GM10847 (cell line): ENCODE measurements around the gene SLC12A7.

Source experiments
- POLR2A ChIP-seq: IDR thresholded peaks from 2 replicates; pipeline ENCODE4 v1.6.1; 2011; ENCODE audit not compliant: insufficient read length; ENCODE audit errors: extremely low read depth

The SLC12A7 gene

DNA sequence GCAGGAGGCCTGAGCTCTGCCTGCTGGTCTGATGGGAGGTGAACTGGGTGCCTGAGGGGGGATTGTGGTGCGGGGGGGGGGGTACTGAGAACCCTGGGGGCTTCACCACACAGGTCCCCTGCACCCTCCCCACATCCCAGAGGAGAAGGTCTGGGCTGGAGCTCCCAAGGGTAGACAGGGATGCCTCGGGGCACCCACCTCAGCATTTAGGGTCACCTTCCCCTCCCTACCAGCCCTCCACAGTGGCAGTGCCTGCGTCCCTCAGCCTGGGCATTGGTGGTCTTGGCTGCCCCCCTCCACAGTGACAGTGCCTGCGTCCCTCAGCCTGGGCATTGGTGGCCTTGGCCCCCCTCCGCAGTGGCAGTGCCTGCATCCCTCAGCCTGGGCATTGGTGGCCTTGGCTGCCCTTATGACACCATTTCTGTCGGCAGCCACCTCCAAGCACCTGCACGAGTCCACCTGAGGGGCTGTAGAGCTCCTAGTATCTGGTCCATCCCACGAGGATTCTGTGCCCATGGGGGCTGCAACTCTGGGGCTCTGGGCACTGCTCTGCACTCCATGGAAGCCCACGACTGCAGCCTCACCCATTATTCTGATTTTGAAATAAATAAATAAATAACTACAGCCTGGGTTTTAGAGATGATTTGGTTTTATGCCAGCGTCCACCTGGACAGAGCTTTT lies 81.8 kb downstream of the SLC12A7 start:
- TF ChIP-seq POLR2A, result no peak

DNA sequence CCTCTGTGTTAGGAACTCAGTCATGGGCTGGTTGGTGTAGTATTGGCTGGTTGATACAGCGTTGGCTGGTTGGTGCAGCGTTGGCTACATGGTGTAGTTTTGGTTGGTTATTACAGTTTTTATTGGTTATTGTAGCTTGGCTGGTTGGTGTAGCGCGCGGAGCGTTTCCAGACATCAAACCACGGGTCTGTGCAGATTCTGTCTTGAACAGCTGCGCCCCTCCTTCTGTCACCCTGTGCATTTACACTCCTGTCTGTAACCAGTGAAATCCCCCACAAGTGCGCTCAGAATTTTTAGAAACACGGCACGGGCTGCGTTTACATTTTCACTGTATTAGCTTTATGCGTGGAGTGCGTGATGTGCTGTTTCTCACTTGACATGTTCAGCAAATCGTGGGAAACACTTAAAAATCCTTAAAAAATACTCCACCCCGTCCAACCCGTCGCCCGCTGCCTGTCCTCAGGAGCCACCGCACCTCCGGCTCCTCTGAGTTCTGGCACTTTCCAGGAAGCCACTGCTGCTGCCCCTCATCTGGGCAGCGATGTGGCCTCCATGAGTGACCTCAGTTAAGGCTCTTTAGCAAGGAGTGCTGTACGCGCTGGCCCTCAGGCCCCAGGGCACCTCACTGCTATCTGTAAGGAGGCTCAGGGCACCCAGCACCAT lies 82.5 kb downstream of the SLC12A7 start:
- TF ChIP-seq POLR2A, result no peak

DNA sequence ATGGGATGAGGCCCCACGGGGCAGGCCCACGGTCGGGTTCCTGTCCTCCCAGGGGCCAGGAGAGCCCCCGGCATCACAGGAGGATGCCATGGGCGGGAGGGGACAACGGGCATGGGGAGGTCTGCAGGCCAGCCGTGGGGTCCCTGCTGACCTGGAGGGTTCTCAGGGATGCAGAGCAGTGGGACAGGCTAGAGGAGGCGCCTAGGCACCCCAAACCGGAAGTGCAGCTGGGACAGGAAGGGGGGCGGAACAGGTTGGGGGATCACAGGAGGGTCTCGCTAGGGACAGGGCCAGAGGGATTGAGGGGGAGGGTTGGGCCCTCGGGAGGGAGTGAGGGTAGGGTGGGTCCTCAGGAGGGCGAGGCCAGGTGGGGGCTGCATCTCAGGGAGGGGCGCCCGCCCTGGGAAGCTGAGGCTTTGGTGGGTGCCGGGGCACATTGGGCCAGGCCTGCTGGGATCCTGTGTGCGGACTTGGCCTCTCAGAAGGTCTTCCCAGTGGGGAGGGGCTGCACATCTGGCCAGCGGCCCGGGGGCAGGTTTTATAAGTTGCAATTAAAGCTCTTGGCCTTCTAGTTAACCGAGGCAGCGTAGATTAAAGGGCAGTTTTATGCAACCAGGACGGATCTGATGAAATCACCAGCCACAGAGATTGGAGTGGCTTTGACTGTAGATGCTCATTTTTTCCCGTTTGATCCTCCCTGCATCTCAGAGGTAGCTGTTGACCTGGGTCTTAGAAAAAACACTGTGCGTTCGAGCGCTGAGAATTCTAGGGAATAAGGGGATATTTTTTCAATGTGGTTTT lies 83.2 kb downstream of the SLC12A7 start:
- TF ChIP-seq POLR2A, result no peak

DNA sequence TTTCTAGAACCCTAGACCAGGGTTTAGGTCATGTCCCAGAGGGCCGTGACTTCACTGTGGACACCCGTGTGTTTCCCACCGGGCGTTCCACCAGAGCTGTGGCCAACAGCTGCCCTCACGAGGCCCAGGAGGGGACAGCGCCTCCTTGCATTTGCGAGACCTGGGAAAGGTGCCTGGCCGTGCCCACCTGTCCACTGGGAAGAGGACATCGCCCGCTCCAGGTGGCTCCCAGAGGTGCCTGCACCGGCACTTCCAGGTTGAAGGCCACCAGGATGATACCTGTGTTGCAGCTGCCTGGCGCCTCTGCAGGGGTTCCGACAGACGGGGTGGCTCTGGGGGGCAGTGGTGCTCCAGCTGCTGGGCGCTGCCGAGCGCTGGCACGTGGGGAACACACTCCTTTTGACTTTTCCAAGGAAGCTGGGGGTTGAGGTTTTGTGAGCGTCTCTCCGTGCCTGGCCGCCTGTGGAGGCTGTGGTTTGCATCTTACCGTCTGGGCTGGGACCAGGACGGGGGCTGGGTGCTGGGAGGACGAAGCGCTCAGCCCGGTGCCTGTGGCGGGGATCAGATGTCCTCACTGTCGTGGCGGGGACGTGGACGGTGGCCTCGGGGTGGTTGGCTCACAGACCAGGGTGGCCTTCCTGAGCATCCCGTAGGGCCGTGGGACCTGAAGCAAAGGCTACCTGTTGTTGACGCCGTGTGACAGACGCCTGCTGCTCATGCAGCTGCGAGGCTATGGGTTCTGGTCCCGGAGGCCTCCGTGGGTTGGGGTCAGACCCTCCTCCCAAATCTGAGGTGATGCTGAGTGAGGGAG lies 84.0 kb downstream of the SLC12A7 start:
- no peak for TF ChIP-seq POLR2A

DNA sequence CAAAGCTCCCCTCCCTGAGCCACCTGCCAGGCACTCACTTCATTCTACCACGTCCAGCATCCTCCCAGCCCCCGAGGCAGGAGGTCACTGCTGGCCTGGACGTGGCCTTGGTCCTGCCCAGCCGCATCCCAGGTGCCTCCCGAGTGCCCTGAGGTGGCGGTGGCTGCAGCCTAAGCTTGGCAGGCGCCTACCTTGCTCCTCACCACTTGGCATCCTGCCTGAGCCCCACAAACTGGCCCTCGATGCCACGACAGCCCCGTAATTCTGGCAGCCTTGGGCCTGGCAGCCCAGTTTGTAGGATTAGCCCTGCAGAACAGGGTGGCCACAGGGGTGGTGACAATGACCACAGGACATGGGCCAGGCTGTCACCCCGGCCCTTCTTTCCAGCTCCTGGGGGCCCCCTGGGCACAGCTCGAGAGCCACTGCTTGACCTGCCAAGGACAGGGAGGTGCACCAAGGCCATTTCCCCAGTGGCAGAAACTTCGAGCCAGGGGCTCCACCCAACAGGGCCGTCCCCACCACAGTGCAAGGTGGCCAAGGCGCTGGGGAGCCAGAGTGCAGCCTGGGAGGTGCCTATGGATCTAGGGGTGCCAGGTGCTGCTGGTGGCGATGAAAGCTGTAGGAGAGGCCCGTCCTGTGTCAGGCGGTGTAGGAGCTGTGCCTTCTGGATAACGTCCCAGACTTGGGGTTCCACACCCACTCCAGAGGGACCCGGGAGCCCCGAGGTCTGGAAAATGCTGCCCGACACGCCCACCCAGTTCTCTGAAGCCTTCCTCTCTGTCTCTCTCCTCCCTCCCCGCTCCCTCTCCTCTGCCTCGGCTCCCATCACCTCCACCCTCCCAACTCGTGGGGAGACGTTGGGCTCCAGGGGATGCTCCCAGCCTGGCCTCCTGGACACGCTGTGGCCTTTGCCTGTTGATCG lies 84.9 kb downstream of the SLC12A7 start:
- TF ChIP-seq POLR2A, result no peak

DNA sequence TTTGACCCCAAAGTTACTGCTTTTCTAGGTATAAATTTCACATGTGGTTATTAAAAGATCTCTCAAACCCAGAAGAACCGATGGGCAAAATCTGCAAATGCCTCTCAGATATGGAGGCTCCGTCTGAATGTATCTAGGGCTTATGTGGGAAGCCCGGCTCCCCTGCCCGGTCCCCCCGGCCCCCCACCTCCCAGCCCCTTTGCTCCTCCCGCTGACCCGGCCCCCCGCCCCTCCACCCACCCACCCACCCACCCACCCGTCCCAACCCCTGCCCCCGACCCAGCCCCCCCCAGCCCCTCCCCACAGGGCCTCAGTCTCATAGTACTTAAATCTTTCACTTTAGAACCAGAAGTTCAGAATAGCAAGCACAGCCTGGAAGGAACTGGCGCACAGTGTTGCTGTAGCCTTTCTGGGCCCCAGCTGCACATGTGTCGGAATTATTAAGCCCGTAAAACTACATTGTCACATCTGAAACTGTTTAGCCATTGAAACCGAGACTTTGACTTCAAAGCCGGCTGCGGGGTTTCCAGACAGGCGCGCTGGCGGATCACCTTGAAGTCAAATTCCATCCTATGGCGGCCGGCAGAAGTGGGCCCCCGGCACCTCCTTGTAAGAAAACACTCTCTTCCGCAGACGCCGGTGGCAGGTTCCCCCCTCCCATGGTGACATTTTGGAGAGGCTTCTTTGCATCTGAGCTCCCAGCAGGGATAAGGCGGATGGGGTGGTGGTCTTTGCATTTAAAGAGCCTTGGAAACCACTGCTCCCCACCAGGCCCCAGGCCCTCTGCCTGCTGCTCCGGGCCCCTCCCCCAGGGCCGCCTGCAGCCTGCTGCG lies 90.5 kb downstream of the SLC12A7 start:
- no peak for TF ChIP-seq POLR2A

GRCh38 chr5:1020452-1020961 lies 91.4 kb downstream of the SLC12A7 start:
- no peak for TF ChIP-seq POLR2A

DNA sequence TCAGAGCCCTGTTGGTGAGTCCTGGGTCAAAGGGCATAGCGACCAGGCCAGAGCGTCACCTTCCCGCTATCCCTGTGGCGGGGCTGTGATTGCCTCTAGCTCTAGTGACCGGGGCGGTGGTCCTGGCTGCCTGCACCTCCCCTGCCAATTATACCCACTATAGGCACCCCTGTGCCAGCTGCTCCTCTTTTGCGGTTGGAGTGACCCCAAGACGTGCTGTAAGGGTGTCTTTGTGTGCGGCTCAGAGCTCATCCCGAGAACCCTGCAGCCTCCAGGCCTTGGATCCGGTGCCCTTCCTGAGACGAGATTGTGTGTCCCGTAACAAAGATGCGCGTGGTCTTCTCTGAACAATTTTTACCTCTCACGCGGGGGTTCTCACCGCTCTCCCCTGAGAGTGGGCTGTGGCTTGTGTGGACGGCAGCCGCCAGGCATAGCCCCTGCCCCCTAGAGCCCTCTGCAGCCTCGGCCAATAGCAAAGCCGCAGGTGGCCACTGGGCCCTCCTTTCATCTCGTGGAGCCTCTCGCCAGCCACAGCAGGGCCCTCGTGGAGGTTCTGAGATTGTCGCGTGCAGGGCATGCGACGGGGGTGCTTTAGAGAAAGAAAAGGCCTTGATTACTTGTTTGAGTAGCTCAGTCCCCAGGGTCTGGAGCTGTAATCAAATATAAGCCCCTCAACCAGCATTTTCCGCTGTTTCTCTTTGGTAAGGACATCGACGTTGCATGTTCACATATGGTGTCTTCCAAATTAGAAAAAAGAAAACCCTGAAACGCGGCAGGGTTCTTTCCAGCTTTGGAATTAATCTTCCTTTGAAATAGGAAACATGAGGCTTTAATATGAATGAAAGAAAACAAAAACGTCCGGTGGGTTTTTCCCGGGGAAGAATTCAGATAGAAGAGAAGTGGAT lies 92.6 kb downstream of the SLC12A7 start:
- no peak for TF ChIP-seq POLR2A

GRCh38 chr5:1018596-1018995 lies 93.3 kb downstream of the SLC12A7 start:
- TF ChIP-seq POLR2A, result no peak

DNA sequence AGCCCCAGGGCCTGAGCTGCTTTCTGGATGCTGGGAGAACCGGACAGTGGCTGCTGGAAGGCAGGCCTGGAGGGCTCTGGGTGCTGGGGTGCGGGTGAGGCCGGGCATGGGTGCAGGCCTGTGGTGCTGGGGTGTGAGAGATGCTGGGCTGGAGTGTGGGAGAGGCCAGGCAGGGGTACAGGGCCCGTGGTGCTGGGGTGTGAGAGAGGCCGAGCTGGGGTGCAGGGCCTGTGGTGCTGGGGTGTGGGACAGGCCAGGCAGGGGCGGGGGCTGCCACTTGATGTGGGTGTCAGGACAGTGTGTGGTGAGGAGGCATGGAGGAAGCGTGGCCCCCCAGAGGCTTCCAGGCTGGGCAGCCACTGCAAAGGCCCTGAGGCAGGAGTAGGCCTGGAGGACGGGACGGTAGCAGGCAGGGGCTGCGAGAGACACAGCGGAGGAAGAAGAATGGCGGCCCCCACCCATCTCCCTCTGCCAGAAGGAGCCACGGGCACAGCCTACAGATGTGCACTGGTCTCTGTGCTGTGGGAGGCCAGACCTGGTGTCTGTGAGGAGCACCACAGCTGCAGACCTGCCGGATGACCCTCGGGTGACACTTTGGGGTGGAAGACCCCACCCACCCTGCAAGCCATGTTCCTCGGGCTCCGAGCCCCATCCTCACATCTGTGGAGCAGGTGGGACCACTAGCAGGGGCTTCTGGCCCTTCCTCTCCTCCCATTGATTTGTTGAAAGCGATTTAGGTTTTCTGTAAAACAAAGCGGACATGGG lies 94.0 kb downstream of the SLC12A7 start:
- no peak for TF ChIP-seq POLR2A

DNA sequence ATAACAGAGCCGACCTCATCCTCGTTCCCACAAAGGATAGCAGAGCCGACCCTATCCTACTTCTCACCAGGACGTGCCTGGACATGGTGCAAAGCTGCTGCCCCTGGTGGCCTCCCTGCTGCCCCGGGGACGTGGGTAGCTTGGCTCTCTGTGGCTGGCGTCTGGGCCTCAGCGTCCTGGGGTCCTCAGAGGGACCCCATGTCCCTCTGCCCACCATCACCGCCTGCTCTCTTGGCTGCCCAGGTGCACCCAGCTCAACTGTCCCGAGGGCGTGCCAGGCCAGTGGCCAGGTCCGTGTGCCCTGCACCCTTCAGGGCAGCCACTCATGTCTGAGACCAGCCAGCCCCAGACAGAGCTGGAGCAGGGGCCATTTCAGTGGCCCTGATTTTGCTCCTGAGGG lies 94.8 kb downstream of the SLC12A7 start:
- TF ChIP-seq POLR2A, result no peak
